SU-DHL-6 (cell line): Measurements from ENCODE around the gene MDFIC.

Experiments used
- CTCF ChIP-seq: fragments of 200-600 bp; sonication (generic); IDR thresholded peaks from one replicate; pipeline ENCODE4 v1.5.1; 2017; ENCODE audit warnings: antibody characterized with exemption, mild to moderate bottlenecking, low read length, moderate library complexity; ENCODE audit not compliant: insufficient read depth, poor library complexity, severe bottlenecking
- EZH2phosphoT487 ChIP-seq: fragments of 200-600 bp; sonication (generic), shearing (Covaris generic); conservative IDR thresholded peaks from 2 replicates; pipeline ENCODE4 v1.6.1; 2018; ENCODE audit warnings: mild to moderate bottlenecking, antibody characterized with exemption, low read length, moderate library complexity, mixed read lengths

GRCh38 chr7:114956702-114957101 is 34.8 kb downstream of the MDFIC start:
- no peak for TF ChIP-seq EZH2phosphoT487
- TF ChIP-seq CTCF = no peak
